ENCODE data around the gene RASSF7.

Gene RASSF7

GRCh38 chr11:551596-551995, 9.2 kb upstream of the RASSF7 start:
- DNase-seq (ENCODE audit: low spot score) = no peak

DNA sequence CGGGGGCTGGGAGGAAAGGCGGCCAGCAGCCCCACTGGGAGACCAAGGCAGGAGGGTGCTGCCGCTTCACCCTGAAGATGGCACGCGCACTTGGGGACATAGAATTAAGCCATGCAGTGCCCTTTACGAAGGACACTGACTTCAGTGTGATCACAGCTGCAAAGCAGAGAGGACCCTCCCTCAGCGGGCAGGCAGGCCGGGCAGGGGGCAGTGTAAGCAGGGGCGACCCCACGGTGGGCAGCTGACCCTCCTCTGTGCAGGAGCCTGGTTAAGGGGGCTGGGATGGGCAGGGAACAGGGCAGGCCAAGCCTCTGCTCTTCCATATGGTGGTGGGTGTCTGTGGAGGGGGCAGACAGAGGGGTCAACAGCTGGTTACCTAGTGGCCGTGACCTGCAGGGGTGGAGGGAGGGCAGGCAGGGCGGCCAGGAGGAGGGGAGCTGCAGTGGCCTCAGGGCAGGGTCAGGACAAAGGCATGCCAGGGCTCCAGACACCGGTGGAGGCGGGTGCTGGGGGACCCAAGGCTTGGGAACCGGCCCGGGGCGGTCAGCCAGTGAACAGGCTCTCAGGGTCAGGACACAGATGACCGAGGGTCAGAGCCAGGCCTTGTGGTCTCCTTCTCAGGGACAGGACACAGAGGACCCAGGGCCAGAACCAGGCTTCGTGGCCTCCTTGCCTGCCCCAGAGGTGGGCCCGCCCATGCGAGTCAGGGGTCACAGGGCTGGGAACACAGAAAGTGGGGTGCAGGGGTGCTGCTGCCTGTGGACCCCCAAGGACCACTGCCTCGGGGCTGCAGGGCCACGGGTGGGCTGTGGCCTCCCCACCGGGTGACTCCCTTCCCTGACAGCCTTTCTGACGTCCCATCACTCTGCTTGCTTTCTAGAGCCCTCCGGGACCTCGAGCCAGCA, 7.4 kb upstream of the RASSF7 start:
- DNase-seq (ENCODE audit: low spot score) = no peak

DNA sequence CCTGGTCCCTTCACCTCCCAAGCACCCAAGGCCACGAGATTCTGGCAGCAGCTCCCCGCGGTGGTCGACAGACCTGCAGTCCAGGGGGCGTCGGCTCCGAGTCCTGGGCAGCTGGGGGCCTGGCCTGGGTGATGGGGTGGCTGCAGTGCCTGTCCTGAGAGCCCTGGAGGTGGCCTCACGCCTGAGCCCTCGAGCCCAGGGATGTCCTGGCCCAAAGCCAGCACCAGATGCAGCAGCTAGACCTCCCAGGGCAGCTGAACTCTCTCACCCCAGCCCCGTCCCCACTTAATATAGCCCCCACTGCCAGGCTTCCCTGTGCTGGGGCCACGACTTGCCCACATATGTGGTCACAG, 6.8 kb upstream of the RASSF7 start:
- no peak for DNase-seq (ENCODE audit: low spot score)

- DNase-seq (ENCODE audit: low spot score) = peak; percentile 55
Measured at GRCh38 chr11:554428-555226, 6.1 kb upstream of the RASSF7 start.

GRCh38 chr11:555227-555779, 5.5 kb upstream of the RASSF7 start:
- DNase-seq (ENCODE audit: low spot score) = no peak

DNA sequence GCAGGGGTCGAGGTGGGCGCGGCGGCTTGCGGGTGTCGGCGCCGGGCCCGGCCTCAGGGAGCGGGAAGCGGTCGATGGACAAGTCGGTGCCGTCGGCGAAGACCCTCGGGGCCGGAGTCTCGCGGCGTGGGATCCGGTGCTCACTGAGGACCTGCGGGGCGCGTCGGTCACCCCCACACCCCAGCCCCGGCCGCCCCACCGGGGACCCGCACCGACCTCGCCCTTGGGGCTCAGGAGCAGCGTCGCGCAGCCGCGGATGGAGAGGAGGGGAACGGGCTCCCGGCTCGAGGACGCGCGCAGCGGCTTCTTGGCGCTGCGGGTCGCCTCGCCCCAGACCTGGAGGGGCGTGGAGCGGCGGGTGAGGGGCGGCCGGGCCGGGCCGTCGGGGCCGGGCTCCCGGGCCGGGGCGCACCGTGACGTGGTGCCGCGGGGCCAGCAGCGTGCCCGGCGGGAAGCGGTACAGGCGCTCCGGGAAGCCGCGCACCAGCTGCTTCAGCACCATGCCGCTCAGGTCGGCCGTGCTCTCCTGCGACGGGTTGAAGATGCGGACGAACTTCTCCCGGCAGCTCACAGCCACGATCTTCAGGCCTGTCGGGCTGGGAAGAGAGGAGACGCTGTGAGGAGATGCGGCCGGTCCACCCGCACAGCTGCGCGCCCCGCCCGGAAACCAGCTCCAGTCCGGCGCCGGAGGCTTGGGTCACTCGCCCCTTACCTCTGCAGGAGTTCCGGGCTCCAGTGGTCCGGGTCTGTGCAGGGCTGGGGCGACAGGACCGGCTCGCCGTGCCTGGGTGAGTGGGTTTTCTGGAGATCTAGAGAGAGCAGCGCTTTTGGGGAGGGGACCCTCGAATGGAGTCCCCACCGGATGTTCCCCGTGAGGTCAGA, 4.7 kb upstream of the RASSF7 start:
- no peak for DNase-seq (ENCODE audit: low spot score)

DNA sequence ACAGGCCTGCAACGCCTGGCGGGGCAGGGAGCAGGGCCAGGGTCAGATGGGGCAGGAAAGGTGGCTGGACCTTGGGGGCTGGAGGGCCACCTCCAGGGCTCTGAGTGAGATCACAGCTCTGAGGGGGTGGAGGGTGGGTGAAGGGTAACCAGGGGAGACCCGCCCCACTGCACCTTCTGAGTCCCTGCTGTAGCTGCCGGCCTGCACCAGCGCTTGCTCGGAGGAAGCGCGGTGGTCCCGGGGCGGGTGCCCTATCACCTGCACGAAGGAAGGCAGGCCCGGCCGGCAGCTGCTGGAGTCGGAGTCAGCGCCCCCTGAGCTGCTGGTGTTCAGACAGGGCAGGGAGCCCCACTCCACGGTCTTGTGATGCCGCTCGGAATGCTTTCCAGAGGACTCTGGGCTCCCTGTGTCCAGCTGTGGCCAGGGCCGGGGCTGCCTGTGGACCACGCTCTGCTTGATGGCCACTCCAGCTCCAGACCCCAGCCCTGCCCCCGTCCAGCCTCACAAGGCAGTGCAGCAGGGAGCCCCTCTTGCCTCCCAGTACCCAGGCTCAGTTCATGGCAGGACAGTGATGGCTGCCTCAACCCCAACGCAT, 4.0 kb upstream of the RASSF7 start:
- no peak for DNase-seq (ENCODE audit: low spot score)

DNA sequence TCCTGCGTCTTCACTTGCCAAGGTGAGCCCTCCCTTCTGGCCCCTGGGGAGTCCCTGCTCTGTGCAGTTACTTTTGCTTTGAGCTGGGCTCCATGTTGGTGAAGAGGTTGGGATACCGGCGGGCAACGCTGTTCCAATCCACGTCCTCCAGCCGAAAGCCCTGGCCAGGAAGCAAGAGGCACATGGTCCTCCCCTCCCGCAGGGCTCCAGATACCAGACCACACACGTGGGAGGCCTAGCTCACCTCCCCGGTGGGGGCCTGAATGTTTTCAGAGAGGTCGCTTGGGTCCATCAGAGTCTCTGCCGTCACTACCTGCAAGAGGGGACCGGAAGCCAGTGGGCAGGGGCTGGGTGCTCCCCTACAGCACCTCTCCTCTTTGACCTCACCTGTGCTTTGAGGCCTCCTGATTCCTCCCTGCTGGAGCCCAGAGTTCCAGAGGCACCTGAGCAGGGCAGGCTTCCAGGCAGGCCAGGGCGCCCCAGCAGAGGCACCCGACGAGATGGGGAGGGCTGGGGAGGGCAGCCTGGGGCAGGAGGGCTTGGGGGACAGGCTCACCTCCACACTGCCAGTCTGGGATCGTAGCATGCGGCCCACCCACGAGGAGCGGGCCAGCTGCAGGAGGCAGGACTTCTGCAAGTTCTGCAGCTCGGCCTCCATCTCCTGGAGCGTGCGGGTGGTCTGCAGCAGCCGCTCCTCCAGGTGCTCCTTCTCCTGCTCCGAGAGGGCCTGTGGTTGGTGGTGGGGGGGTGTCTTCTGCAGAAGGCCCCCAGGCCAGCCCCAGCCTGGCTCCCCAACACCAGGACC, 3.2 kb upstream of the RASSF7 start:
- DNase-seq (ENCODE audit: low spot score) = no peak

DNA sequence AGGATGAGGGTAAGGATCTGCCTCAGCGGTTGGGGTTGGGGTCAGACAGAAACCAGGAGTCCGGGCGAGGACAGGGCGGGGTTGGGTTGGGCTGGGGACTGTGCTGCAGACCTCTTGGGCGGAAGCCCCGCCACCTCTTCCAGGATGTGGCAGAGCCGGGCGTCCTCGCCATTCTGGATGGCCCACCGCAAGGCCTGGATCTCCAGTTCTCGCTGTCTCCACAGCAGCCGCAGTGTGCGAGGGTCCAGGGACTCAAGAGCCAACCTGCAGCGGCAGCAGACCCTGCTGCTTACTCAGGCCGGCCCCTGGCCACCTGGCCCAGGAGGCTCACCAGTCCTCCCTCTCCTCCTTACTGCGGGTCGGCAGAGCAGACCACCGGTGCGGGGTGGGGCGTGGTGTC, 2.3 kb upstream of the RASSF7 start:
- no peak for DNase-seq (ENCODE audit: low spot score)

DNA sequence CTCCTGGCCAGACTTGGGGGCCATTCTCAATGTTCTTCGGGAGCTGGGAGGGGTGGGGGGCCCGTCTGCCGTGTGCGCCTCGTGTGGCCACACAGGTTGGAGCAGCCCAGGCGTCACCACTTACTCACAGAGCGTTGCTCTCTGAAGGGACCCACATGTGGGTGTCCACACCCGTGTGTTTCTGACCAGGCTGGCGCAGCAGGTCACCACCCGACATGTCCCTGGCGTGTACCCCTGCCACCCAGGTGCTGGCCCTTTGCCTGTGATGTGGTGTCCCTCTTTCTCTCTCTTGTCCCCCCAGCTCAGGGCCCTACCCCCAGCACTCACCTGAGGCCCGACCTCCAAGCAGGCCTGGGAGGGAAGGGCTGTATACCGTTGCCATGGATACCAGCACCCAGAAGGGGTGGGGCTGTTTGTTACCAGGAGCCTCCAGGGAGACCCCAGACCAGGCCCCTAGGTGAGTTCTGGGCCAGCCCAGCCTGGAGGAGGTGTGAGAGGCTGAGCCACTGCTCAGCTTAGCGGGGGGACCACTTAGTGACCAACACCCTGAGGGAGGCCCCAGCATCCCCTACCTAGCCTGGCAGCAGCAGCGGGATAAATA, 1.6 kb upstream of the RASSF7 start:
- no peak for DNase-seq (ENCODE audit: low spot score)

DNA sequence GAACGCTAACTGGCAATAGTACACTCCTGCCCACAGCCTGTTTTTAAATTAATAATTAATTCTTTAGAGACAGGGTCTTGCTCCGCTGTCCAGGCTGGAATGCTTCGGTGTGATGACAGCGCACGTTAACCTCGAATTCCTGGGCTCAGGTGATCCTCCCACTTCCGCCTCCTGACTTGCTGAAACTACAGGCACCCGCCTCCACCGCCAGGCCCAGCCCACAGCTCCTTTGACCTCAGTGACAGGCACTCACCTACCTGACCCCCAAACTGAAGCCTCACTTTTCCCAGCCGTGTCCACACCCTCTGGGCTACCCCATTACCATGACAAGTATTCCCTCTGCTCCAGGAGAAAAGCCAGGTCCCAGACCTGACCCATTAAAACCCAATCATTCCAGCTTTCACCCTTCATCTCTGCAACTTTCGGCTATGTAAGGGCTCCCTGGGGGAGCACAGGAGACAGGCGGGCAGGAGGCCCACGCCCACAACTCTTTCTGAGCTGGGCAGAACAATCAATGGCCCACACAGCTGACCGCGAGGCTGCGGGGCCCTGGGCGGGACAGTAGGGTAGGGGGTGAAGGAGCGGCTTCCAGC, 962 bp upstream of the RASSF7 start:
- no peak for DNase-seq (ENCODE audit: low spot score)

DNA sequence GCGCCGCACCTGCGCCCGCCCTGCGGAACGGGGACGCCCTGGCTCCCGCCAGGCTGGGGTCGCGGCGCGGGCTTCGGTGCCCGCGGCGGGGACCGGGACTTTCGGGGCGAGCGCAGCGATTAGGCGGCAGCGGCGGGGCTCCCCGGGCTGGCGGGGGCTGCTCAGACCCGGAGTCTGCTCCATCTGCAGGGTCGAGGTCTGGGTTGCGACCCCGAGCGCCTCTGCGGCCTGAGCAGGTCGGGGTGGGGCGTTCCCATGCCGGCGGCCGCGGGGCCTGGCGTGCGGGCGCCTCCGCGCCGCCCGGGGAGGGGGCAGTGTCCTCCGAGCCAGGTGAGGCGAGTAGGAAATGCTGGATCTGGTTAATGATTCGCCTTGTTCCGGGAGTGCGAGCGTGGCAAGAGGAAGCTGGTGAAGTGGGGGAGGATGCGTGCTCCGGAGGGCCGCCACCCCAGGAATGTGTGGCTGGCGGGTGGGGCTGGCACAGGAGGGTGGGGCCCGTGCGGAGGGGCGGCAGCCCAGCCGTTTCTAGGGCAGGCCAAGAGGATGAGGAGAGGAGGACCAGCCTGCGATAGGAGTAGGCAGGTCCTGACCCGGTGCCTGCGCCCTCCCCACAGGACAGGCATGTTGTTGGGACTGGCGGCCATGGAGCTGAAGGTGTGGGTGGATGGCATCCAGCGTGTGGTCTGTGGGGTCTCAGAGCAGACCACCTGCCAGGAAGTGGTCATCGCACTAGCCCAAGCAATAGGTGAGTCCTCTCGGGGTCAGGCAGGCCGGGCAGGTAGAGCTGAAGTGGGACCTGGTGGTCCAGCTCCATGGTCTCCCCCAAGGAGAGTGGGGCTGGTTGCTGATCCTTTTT, 606 bp downstream of the RASSF7 start:
- no peak for DNase-seq (ENCODE audit: low spot score)

DNA sequence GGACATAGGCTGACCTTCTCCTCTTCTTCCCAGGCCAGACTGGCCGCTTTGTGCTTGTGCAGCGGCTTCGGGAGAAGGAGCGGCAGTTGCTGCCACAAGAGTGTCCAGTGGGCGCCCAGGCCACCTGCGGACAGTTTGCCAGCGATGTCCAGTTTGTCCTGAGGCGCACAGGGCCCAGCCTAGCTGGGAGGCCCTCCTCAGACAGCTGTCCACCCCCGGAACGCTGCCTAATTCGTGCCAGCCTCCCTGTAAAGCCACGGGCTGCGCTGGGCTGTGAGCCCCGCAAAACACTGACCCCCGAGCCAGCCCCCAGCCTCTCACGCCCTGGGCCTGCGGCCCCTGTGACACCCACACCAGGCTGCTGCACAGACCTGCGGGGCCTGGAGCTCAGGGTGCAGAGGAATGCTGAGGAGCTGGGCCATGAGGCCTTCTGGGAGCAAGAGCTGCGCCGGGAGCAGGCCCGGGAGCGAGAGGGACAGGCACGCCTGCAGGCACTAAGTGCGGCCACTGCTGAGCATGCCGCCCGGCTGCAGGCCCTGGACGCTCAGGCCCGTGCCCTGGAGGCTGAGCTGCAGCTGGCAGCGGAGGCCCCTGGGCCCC, 1.4 kb downstream of the RASSF7 start:
- no peak for DNase-seq (ENCODE audit: low spot score)

- DNase-seq (ENCODE audit: low spot score) = no peak
Measured at GRCh38 chr11:563066-563811, 2.5 kb downstream of the RASSF7 start.

GRCh38 chr11:563812-564578, 3.2 kb downstream of the RASSF7 start:
- no peak for DNase-seq (ENCODE audit: low spot score)

DNA sequence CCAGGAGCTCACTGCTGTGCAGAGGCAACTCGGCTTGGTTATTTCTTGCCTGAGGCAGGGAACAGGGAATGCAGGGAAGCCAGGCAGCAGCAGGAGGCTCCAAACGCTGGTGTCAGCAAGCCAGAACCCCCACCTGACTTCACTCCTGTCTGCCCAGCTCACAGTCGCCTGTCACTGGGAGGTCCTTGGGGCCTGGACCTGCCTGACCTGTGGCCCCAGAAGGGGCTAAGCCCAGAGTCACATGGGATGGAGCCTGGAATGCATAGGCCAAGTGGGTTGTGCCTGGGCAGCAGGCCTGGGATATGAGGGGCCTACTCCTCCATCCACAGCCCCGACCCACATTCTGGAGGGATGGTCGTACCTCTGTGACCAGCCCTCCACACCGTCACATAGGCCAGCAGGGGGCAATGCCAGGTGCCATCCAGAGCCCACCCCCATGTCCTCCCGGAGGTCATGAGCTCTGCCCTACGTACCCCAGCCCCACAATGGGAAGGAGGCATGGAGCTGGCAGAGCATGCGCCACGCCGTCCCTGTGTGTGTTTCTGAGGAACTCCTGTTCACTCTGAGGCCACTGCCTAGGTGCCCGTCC, 5.2 kb downstream of the RASSF7 start:
- no peak for DNase-seq (ENCODE audit: low spot score)
